WTC11 (cell line): Measurements from ENCODE around the gene ZFAND3. TPM values are rescaled to one million over a fixed set of nuclear protein-coding genes. Genes with fewer than 3 reads are reported as not detected.

Experiments
- ATAC-seq: fragments of 200-7000 bp; cut with Tn5 transposase; 2 replicates; pipeline ENCODE4 v1.10.0; 2021; ENCODE audit warnings: mild to moderate bottlenecking, moderate library complexity
- CTCF ChIA-PET: fragments of 300-600 bp; sonication (Branson Sonifier 250); formaldehyde crosslinking; loops from one replicate; lab custom pipeline; 2021; ENCODE audit warnings: antibody characterized with exemption; lab: Charles Lee
- POLR2A ChIA-PET: fragments of 350-600 bp; sonication (Branson Sonifier 250); formaldehyde crosslinking; loops from one replicate; lab custom pipeline; 2021; ENCODE audit warnings: antibody characterized with exemption; lab: Charles Lee
- DNase-seq: peaks from one replicate; pipeline ENCODE4 v3.0.0; 2021; ENCODE audit warnings: low spot score
- H3K27ac Mint-ChIP-seq: 2 replicates; pipeline ENCODE4 v1.8.0; 2021; ENCODE audit warnings: mixed read lengths
- H3K27me3 Mint-ChIP-seq: 2 replicates; pipeline ENCODE4 v1.8.0; 2021; ENCODE audit warnings: low read depth, mild to moderate bottlenecking, moderate library complexity, mixed read lengths
- H3K36me3 Mint-ChIP-seq: 2 replicates; pipeline ENCODE4 v1.8.0; 2021; ENCODE audit warnings: mixed read lengths
- H3K4me1 Mint-ChIP-seq: 2 replicates; pipeline ENCODE4 v1.8.0; 2022; ENCODE audit warnings: mixed read lengths
- H3K4me3 Mint-ChIP-seq: 2 replicates; pipeline ENCODE4 v1.8.0; 2021; ENCODE audit warnings: mild to moderate bottlenecking, moderate library complexity, mixed read lengths
- H3K9me3 Mint-ChIP-seq: 2 replicates; pipeline ENCODE4 v1.8.0; 2021; ENCODE audit warnings: mixed read lengths
- ATF1 ChIP-seq: sonication (generic); formaldehyde crosslinking; IDR thresholded peaks from 2 replicates; pipeline ENCODE4 v1.8.1; 2023; ENCODE audit warnings: mild to moderate bottlenecking, moderate library complexity, missing genetic modification reagents
- CREB1 ChIP-seq: sonication (generic); formaldehyde crosslinking; IDR thresholded peaks from 2 replicates; pipeline ENCODE4 v1.8.0; 2023; ENCODE audit warnings: mild to moderate bottlenecking, missing genetic modification reagents
- ESRRA ChIP-seq: sonication (generic); formaldehyde crosslinking; IDR thresholded peaks from 2 replicates; pipeline ENCODE4 v1.8.1; 2022; ENCODE audit warnings: mild to moderate bottlenecking, missing genetic modification reagents, borderline replicate concordance
- FOXK1 ChIP-seq: sonication (generic); formaldehyde crosslinking; IDR thresholded peaks from 2 replicates; pipeline ENCODE4 v1.8.0; 2022; ENCODE audit warnings: mild to moderate bottlenecking, moderate library complexity, missing genetic modification reagents
- FOXP1 ChIP-seq: sonication (generic); formaldehyde crosslinking; IDR thresholded peaks from 2 replicates; pipeline ENCODE4 v1.8.0; 2022; ENCODE audit warnings: missing genetic modification reagents, mild to moderate bottlenecking, moderate library complexity, borderline replicate concordance
- IRF2 ChIP-seq: sonication (generic); formaldehyde crosslinking; IDR thresholded peaks from 2 replicates; pipeline ENCODE4 v1.8.0; 2022; ENCODE audit warnings: low read depth, missing genetic modification reagents, borderline replicate concordance
- KAT7 ChIP-seq: sonication (generic); formaldehyde crosslinking; IDR thresholded peaks from 2 replicates; pipeline ENCODE4 v1.8.1; 2023; ENCODE audit warnings: missing genetic modification reagents, mild to moderate bottlenecking, borderline replicate concordance
- NFATC4 ChIP-seq: fragments of 250-450 bp; sonication (Bioruptor Pico); IDR thresholded peaks from 2 replicates; pipeline ENCODE4 v1.9.0; 2021; ENCODE audit warnings: mild to moderate bottlenecking
- PRRX2 ChIP-seq: fragments of 250-450 bp; sonication (Bioruptor Pico); IDR thresholded peaks from 2 replicates; pipeline ENCODE4 v1.8.0; 2021; ENCODE audit warnings: mild to moderate bottlenecking
- RELA ChIP-seq: sonication (generic); formaldehyde crosslinking; IDR thresholded peaks from 2 replicates; pipeline ENCODE4 v1.8.1; 2022; ENCODE audit warnings: missing genetic modification reagents, mild to moderate bottlenecking, borderline replicate concordance
- RORB ChIP-seq: fragments of 250-450 bp; sonication (Bioruptor Pico); IDR thresholded peaks from 2 replicates; pipeline ENCODE4 v1.9.0; 2021; ENCODE audit warnings: mild to moderate bottlenecking
- SMAD4 ChIP-seq: sonication (generic); formaldehyde crosslinking; IDR thresholded peaks from 2 replicates; pipeline ENCODE4 v1.8.0; 2022; ENCODE audit warnings: mild to moderate bottlenecking, missing genetic modification reagents
- SP1 ChIP-seq: sonication (generic); formaldehyde crosslinking; conservative IDR thresholded peaks from 2 replicates; pipeline ENCODE4 v1.8.1; 2022; ENCODE audit warnings: missing genetic modification reagents
- TEAD1 ChIP-seq: sonication (generic); formaldehyde crosslinking; IDR thresholded peaks from 2 replicates; pipeline ENCODE4 v1.8.0; 2022; ENCODE audit warnings: mild to moderate bottlenecking, missing genetic modification reagents
- TP53 ChIP-seq: sonication (generic); formaldehyde crosslinking; IDR thresholded peaks from 2 replicates; pipeline ENCODE4 v1.8.1; 2023; ENCODE audit warnings: mild to moderate bottlenecking, missing genetic modification reagents
- ZNF121 ChIP-seq: sonication (generic); formaldehyde crosslinking; IDR thresholded peaks from 2 replicates; pipeline ENCODE4 v1.8.0; 2023; ENCODE audit warnings: missing genetic modification reagents
- ZNF263 ChIP-seq: sonication (generic); formaldehyde crosslinking; IDR thresholded peaks from 2 replicates; pipeline ENCODE4 v1.8.1; 2022; ENCODE audit warnings: low read depth, mild to moderate bottlenecking, moderate library complexity, missing genetic modification reagents
- ZNF396 ChIP-seq: fragments of 250-450 bp; sonication (Bioruptor Pico); IDR thresholded peaks from 2 replicates; pipeline ENCODE4 v1.8.0; 2021; ENCODE audit warnings: mild to moderate bottlenecking, moderate library complexity, borderline replicate concordance
- ZNF416 ChIP-seq: fragments of 250-450 bp; sonication (Bioruptor Pico); IDR thresholded peaks from 2 replicates; pipeline ENCODE4 v1.9.0; 2021; ENCODE audit warnings: mild to moderate bottlenecking, inconsistent platforms
- ZNF671 ChIP-seq: fragments of 250-450 bp; sonication (Bioruptor Pico); IDR thresholded peaks from 2 replicates; pipeline ENCODE4 v1.8.0; 2021; ENCODE audit warnings: mild to moderate bottlenecking
- total RNA-seq: library from RNA; stranded (reverse); gene quantifications from 3 replicates; pipeline ENCODE4 v1.2.3, GENCODE V29; 2021
- TF ChIP-seq, protein P1 (sequence below): sonication (generic); formaldehyde crosslinking; IDR thresholded peaks from 2 replicates; pipeline ENCODE4 v1.8.0; 2022; ENCODE audit warnings: mild to moderate bottlenecking, missing genetic modification reagents
- TF ChIP-seq, protein P2 (sequence below): sonication (generic); formaldehyde crosslinking; IDR thresholded peaks from 2 replicates; pipeline ENCODE4 v1.8.1; 2022; ENCODE audit warnings: mild to moderate bottlenecking, missing genetic modification reagents, moderate library complexity, borderline replicate concordance
- TF ChIP-seq, protein P3 (sequence below): fragments of 250-450 bp; sonication (Bioruptor Pico); IDR thresholded peaks from 2 replicates; pipeline ENCODE4 v1.9.0; 2021; ENCODE audit warnings: mild to moderate bottlenecking
- TF ChIP-seq, protein P4 (sequence below): fragments of 250-450 bp; sonication (Bioruptor Pico); IDR thresholded peaks from 2 replicates; pipeline ENCODE4 v1.9.0; 2021; ENCODE audit warnings: moderate library complexity, mild to moderate bottlenecking, inconsistent platforms, borderline replicate concordance
- TF ChIP-seq, protein P5 (sequence below): fragments of 250-450 bp; sonication (Bioruptor Pico); IDR thresholded peaks from 2 replicates; pipeline ENCODE4 v1.9.0; 2021; ENCODE audit warnings: mild to moderate bottlenecking, borderline replicate concordance

Gene ZFAND3
- total RNA-seq, 1 experiment from 2014 or later: 50.3 TPM

DNA sequence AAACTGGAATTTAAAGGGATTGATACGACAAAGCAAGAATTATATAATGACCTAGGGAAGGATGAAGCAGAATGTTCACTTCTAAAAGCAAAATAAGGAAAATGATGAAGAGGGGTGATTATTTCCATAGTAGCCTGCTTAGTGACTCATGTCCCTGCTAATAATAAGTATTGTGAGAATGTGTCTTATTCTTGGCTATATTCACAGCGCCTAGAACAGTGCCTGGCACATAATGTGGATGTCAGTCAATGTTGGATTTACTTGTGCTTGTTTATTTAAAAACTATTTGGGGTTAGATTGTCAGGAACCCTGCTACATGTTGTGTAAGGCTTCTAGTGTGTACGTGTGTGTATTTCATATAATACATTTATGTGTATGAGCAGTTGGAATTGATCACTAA is 85.1 kb downstream of the ZFAND3 start (continued):
- TF ChIP-seq, protein P1, sequence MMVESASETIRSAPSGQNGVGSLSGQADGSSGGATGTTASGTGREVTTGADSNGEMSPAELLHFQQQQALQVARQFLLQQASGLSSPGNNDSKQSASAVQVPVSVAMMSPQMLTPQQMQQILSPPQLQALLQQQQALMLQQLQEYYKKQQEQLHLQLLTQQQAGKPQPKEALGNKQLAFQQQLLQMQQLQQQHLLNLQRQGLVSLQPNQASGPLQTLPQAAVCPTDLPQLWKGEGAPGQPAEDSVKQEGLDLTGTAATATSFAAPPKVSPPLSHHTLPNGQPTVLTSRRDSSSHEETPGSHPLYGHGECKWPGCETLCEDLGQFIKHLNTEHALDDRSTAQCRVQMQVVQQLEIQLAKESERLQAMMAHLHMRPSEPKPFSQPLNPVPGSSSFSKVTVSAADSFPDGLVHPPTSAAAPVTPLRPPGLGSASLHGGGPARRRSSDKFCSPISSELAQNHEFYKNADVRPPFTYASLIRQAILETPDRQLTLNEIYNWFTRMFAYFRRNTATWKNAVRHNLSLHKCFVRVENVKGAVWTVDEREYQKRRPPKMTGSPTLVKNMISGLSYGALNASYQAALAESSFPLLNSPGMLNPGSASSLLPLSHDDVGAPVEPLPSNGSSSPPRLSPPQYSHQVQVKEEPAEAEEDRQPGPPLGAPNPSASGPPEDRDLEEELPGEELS (CRISPR knock-in tag): no peak
- TF ChIP-seq RORB (CRISPR knock-in tag) (no peak), TP53 (CRISPR knock-in tag) (no peak), ZNF121 (no peak), IRF2 (CRISPR knock-in tag) (no peak), ZNF396 (CRISPR knock-in tag) (no peak), ATF1 (CRISPR knock-in tag) (no peak), ESRRA (no peak), ZNF263 (no peak), ZNF416 (CRISPR knock-in tag) (no peak)
- TF ChIP-seq, all 79 proteins: peak for 0

DNA sequence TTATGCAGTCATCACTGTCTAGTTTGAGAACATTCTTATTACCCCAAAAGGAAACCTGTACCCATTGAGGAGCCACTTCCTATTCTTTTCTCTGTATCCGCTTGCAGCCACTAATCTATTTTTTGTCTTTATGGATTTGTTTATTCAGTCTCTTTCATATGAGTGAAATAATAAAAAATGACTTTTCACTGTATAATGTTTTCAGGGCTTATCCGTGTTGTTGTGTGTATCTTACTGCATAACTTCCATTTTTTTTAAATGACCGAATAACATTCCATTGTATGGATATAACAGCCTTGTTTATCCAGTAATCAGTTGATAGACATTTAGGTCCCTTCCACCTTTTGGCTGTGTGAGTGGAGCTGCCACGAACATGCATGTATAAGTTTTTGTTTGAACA is 86.6 kb downstream of the ZFAND3 start:
- CTCF ChIA-PET: no interaction called here
- H3K4me3 Mint-ChIP-seq: no peak overlapping the region
- no peaks in the 10 kb centered on the region for H3K9me3 Mint-ChIP-seq
- H3K27ac Mint-ChIP-seq: no peak overlapping the region
- TF ChIP-seq SP1 (no peak), NFATC4 (CRISPR knock-in tag) (no peak)
- peaks cover 16% of the 10 kb centered on the region for H3K4me1 Mint-ChIP-seq
- DNase-seq: no peak
- H3K36me3 Mint-ChIP-seq: no peaks in the 10 kb centered on the region
- ATAC-seq: no peak
- no peaks in the 10 kb centered on the region for H3K27me3 Mint-ChIP-seq
- POLR2A ChIA-PET: no interaction called here

DNA sequence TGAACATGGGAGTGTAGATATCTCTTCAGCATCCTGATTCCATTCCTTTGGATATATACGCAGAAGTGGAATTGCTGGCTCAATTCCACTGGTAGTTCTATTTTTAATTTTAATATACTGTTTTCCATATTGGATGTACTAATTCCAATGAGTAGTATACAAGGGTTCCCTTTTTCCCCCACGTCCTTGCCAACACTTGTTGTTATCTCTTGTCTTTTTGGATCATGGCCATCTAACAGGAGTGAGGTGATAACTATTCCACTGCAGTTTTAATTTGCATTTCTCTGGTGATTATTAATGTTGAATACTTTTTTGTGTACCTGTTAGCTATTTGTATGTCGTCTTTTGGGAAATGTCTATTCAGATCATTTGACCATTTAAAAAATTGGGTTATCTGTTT is 91.5 kb downstream of the ZFAND3 start:
- Mint-ChIP-seq H3K4me3 (no peak overlapping the region), H3K9me3 (peaks cover 5% of the 10 kb centered on the region; the same call in 1 of the 2 replicates), H3K4me1 (peaks cover 20% of the 10 kb centered on the region), H3K36me3 (0 out of 2 replicates have a peak, but pooled peaks cover 2% of the 10 kb centered on the region), H3K27me3 (no peaks in the 10 kb centered on the region), H3K27ac (no peak overlapping the region)
- ChIA-PET POLR2A (no interaction called here), CTCF (no interaction called here)
- no peak for ATAC-seq
- DNase-seq: no peak
- no peak for TF ChIP-seq KAT7 (CRISPR knock-in tag)
- no peak for TF ChIP-seq FOXP1 (CRISPR knock-in tag)
- no peak for TF ChIP-seq SMAD4 (CRISPR knock-in tag)
- TF ChIP-seq RELA (CRISPR knock-in tag): no peak
- TF ChIP-seq, protein P2, sequence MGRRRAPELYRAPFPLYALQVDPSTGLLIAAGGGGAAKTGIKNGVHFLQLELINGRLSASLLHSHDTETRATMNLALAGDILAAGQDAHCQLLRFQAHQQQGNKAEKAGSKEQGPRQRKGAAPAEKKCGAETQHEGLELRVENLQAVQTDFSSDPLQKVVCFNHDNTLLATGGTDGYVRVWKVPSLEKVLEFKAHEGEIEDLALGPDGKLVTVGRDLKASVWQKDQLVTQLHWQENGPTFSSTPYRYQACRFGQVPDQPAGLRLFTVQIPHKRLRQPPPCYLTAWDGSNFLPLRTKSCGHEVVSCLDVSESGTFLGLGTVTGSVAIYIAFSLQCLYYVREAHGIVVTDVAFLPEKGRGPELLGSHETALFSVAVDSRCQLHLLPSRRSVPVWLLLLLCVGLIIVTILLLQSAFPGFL (CRISPR knock-in tag): no peak
- no peak for TF ChIP-seq PRRX2 (CRISPR knock-in tag)
- no peak for TF ChIP-seq ZNF263
- TF ChIP-seq, protein P3, sequence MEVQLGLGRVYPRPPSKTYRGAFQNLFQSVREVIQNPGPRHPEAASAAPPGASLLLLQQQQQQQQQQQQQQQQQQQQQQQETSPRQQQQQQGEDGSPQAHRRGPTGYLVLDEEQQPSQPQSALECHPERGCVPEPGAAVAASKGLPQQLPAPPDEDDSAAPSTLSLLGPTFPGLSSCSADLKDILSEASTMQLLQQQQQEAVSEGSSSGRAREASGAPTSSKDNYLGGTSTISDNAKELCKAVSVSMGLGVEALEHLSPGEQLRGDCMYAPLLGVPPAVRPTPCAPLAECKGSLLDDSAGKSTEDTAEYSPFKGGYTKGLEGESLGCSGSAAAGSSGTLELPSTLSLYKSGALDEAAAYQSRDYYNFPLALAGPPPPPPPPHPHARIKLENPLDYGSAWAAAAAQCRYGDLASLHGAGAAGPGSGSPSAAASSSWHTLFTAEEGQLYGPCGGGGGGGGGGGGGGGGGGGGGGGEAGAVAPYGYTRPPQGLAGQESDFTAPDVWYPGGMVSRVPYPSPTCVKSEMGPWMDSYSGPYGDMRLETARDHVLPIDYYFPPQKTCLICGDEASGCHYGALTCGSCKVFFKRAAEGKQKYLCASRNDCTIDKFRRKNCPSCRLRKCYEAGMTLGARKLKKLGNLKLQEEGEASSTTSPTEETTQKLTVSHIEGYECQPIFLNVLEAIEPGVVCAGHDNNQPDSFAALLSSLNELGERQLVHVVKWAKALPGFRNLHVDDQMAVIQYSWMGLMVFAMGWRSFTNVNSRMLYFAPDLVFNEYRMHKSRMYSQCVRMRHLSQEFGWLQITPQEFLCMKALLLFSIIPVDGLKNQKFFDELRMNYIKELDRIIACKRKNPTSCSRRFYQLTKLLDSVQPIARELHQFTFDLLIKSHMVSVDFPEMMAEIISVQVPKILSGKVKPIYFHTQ (CRISPR knock-in tag): no peak
- TF ChIP-seq SP1: no peak
- TF ChIP-seq, protein P4, sequence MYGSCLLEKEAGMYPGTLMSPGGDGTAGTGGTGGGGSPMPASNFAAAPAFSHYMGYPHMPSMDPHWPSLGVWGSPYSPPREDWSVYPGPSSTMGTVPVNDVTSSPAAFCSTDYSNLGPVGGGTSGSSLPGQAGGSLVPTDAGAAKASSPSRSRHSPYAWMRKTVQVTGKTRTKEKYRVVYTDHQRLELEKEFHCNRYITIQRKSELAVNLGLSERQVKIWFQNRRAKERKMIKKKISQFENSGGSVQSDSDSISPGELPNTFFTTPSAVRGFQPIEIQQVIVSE (CRISPR knock-in tag): no peak
- no peak for TF ChIP-seq ZNF671 (CRISPR knock-in tag)
- TF ChIP-seq TEAD1 (CRISPR knock-in tag): no peak
- TF ChIP-seq CREB1 (CRISPR knock-in tag): no peak
- TF ChIP-seq FOXK1 (CRISPR knock-in tag): no peak
- TF ChIP-seq, protein P5, sequence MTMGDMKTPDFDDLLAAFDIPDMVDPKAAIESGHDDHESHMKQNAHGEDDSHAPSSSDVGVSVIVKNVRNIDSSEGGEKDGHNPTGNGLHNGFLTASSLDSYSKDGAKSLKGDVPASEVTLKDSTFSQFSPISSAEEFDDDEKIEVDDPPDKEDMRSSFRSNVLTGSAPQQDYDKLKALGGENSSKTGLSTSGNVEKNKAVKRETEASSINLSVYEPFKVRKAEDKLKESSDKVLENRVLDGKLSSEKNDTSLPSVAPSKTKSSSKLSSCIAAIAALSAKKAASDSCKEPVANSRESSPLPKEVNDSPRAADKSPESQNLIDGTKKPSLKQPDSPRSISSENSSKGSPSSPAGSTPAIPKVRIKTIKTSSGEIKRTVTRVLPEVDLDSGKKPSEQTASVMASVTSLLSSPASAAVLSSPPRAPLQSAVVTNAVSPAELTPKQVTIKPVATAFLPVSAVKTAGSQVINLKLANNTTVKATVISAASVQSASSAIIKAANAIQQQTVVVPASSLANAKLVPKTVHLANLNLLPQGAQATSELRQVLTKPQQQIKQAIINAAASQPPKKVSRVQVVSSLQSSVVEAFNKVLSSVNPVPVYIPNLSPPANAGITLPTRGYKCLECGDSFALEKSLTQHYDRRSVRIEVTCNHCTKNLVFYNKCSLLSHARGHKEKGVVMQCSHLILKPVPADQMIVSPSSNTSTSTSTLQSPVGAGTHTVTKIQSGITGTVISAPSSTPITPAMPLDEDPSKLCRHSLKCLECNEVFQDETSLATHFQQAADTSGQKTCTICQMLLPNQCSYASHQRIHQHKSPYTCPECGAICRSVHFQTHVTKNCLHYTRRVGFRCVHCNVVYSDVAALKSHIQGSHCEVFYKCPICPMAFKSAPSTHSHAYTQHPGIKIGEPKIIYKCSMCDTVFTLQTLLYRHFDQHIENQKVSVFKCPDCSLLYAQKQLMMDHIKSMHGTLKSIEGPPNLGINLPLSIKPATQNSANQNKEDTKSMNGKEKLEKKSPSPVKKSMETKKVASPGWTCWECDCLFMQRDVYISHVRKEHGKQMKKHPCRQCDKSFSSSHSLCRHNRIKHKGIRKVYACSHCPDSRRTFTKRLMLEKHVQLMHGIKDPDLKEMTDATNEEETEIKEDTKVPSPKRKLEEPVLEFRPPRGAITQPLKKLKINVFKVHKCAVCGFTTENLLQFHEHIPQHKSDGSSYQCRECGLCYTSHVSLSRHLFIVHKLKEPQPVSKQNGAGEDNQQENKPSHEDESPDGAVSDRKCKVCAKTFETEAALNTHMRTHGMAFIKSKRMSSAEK (CRISPR knock-in tag): no peak
